Caco-2 (cell line): ENCODE measurements around the gene ASL. TPM values are rescaled to one million over a fixed set of nuclear protein-coding genes. Genes with fewer than 3 reads are reported as not detected.

Experiments
- BruUV-seq: library from RNA; stranded (reverse); fragments of 400-500 nt; replicated peaks from 2 replicates; lab custom pipeline; 2021; lab: Mats Ljungman, UMichigan
- CTCF ChIA-PET: fragments of 300-600 bp; sonication (Branson Sonifier 250); formaldehyde crosslinking; loops from one replicate; lab custom pipeline; 2022; ENCODE audit warnings: antibody characterized with exemption; lab: Charles Lee
- POLR2A ChIA-PET: fragments of 300-600 bp; sonication (Branson Sonifier 250); formaldehyde crosslinking; loops from one replicate; lab custom pipeline; 2022; ENCODE audit warnings: antibody characterized with exemption; lab: Charles Lee
- DNase-seq, 2 experiments: peaks; one replicate each; pipeline versions ENCODE4 v3.0.0 to v3.0.0-alpha.2; 2020 to 2022
- H3K27me3 ChIP-seq: replicated peaks from 2 replicates; pipeline ENCODE4 v1.6.0; 2011; ENCODE audit warnings: low read length; ENCODE audit not compliant: control insufficient read depth, insufficient read depth
- H3K36me3 ChIP-seq: 2 replicates; pipeline ENCODE4 v1.5.1; 2011; ENCODE audit warnings: low read length; ENCODE audit not compliant: control insufficient read depth, insufficient read depth
- H3K4me1 ChIP-seq: fragments of 250-450 bp; sonication (Bioruptor Pico); 2 replicates; pipeline ENCODE4 v1.5.1; 2020; ENCODE audit warnings: mild to moderate bottlenecking
- H3K4me3 ChIP-seq: 2 replicates; pipeline ENCODE4 v1.5.1; 2011; ENCODE audit warnings: low read depth, mild to moderate bottlenecking, control low read depth, low read length
- H3K9me3 ChIP-seq: fragments of 250-450 bp; sonication (Bioruptor Pico); 2 replicates; pipeline ENCODE4 v1.5.1; 2020; ENCODE audit warnings: mild to moderate bottlenecking, moderate library complexity
- H3K27ac Mint-ChIP-seq: one replicate; pipeline ENCODE4 v1.8.0; 2022; ENCODE audit warnings: mixed read lengths; ENCODE audit not compliant: unreplicated experiment
- H3K27me3 Mint-ChIP-seq: one replicate; pipeline ENCODE4 v1.8.0; 2022; ENCODE audit warnings: mixed read lengths; ENCODE audit not compliant: insufficient read depth, unreplicated experiment
- H3K36me3 Mint-ChIP-seq: one replicate; pipeline ENCODE4 v1.8.0; 2022; ENCODE audit warnings: mild to moderate bottlenecking, mixed read lengths; ENCODE audit not compliant: insufficient read depth, unreplicated experiment
- H3K4me1 Mint-ChIP-seq: one replicate; pipeline ENCODE4 v1.8.0; 2022; ENCODE audit warnings: low read depth, mixed read lengths; ENCODE audit not compliant: unreplicated experiment
- H3K4me3 Mint-ChIP-seq: one replicate; pipeline ENCODE4 v1.8.0; 2022; ENCODE audit warnings: mild to moderate bottlenecking, moderate library complexity, mixed read lengths; ENCODE audit not compliant: unreplicated experiment
- H3K9me3 Mint-ChIP-seq: one replicate; pipeline ENCODE4 v1.8.0; 2022; ENCODE audit warnings: mixed read lengths; ENCODE audit not compliant: unreplicated experiment
- intact Hi-C: fragments of 100-400 bp; cut with micrococcal nuclease; formaldehyde crosslinking; loops from one replicate; pipeline ENCODE4 v1.10.0; 2022; ENCODE audit not compliant: unreplicated experiment
- total RNA-seq: library from RNA; stranded (reverse); gene quantifications from 2 replicates; pipeline ENCODE4 v1.2.3, GENCODE V29; 2022
- TF ChIP-seq, protein P1 (sequence below), 2 experiments: fragments of 200-600 bp in 1 of 2; IDR thresholded peaks; 1 replicate in 1 of 2; 2 replicates in 1 of 2; pipeline versions ENCODE4 v1.5.1 to v1.8.0; 2011 to 2022; ENCODE audit warnings: antibody characterized with exemption in 1 of 2, control low read depth in 1 of 2, inconsistent platforms in 1 of 2, low read depth in 1 of 2, low read length in 1 of 2, mild to moderate bottlenecking in 1 of 2, moderate library complexity in 1 of 2; ENCODE audit not compliant: insufficient read depth in 1 of 2, severe bottlenecking in 1 of 2, unreplicated experiment in 1 of 2

The ASL gene
- total RNA-seq, 1 experiment from 2014 or later: 54.9 TPM

DNA sequence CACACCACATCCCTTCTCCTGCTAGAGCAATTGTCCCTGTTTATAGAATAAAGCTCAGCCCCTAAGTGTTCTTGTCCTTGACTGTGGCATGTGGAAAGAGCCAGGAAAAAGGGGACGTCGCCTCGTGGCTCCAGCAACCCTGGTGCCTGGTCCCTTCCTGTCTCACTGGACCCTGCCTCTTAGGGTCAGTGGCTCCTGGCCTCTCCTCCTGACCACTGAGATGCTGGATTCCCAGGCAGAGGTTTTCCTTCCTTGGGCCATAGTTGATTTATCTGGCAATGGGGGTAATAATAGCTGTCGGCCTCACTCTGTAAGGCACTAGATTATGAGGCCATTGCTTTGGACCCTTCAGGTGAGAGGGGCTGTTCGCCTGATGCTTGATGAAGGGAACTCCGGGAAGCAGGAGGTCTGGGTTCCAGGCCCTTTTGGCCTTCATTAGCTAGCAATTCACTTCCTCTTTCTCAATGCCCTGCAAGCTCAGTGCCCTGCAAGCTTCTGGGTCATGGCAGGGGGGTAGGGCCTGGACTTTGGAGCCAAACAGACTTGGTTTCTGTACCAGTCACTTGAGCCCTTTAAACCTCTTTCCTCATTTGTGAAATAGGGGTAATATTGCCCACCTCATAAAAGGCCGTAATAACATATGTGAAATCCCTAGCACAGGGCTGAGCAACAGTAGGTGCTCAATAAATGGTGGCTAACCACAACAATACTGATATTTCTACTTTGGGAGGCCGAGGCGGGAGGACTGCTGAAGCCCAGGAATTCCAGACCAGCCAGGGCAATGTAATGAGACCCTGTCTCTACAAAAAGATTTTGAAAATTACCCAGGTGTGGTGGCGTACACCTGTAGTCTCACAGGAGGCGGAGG is 1.1 kb downstream of the ASL start:
- ChIA-PET POLR2A (interaction anchor here (0.7 to 1.0 kb wide), 2 partner anchors 24 to 336 kb away, joined by 4 read pairs; no protein-coding TSS in a partner anchor), CTCF (interaction anchor here (0.5 to 2.2 kb wide), 3 partner anchors 11 to 46 kb away, joined by 5 to 11 read pairs (median 6); partner anchors contain the start of gene CRCP)
- Mint-ChIP-seq H3K36me3 (no peaks in the 10 kb centered on the region), H3K4me3 (peak overlapping the region; percentile 93), H3K9me3 (no peaks in the 10 kb centered on the region), H3K27me3 (no peaks in the 10 kb centered on the region), H3K27ac (peak overlapping the region; percentile 34), H3K4me1 (no peaks in the 10 kb centered on the region)
- peak overlapping the region; percentile 82 for H3K4me3 ChIP-seq
- TF ChIP-seq, protein P1, sequence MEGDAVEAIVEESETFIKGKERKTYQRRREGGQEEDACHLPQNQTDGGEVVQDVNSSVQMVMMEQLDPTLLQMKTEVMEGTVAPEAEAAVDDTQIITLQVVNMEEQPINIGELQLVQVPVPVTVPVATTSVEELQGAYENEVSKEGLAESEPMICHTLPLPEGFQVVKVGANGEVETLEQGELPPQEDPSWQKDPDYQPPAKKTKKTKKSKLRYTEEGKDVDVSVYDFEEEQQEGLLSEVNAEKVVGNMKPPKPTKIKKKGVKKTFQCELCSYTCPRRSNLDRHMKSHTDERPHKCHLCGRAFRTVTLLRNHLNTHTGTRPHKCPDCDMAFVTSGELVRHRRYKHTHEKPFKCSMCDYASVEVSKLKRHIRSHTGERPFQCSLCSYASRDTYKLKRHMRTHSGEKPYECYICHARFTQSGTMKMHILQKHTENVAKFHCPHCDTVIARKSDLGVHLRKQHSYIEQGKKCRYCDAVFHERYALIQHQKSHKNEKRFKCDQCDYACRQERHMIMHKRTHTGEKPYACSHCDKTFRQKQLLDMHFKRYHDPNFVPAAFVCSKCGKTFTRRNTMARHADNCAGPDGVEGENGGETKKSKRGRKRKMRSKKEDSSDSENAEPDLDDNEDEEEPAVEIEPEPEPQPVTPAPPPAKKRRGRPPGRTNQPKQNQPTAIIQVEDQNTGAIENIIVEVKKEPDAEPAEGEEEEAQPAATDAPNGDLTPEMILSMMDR (IDR thresholded peaks at IDR 0.05; ENCODE audit: insufficient read depth in 1 of 2, low read depth in 1 of 2, low read length in 1 of 2, severe bottlenecking in 1 of 2, unreplicated experiment in 1 of 2): no peak
- intact Hi-C loops: no loop called here
- no TSS peak for BruUV-seq
- H3K27me3 ChIP-seq: no peaks in the 10 kb centered on the region
- H3K9me3 ChIP-seq: no peaks in the 10 kb centered on the region
- peaks cover 1% of the 10 kb centered on the region; the same call in 1 of the 2 replicates for H3K36me3 ChIP-seq
- H3K4me1 ChIP-seq: peaks cover 9% of the 10 kb centered on the region
- DNase-seq: peak; percentile 58 to 60

GRCh38 chr7:66078067-66078466 is 2.4 kb downstream of the ASL start:
- no peaks in the 10 kb centered on the region for H3K9me3 Mint-ChIP-seq
- H3K27ac Mint-ChIP-seq: peak overlapping the region; percentile 32
- Histone ChIP-seq H3K9me3 (no peaks in the 10 kb centered on the region), H3K4me1 (peaks cover 9% of the 10 kb centered on the region), H3K27me3 (no peaks in the 10 kb centered on the region), H3K36me3 (peaks cover 1% of the 10 kb centered on the region; the same call in 1 of the 2 replicates), H3K4me3 (no peak overlapping the region)
- TF ChIP-seq, protein P1 (IDR thresholded peaks at IDR 0.05; ENCODE audit: insufficient read depth in 1 of 2, low read depth in 1 of 2, low read length in 1 of 2, severe bottlenecking in 1 of 2, unreplicated experiment in 1 of 2): no peak
- DNase-seq: no peak
- BruUV-seq: no TSS peak
- H3K36me3 Mint-ChIP-seq: peaks cover 11% of the 10 kb centered on the region
- H3K27me3 Mint-ChIP-seq: no peaks in the 10 kb centered on the region
- CTCF ChIA-PET: no interaction called here
- no peaks in the 10 kb centered on the region for H3K4me1 Mint-ChIP-seq
- peak overlapping the region; percentile 60 for H3K4me3 Mint-ChIP-seq
- POLR2A ChIA-PET: no interaction called here
- intact Hi-C loops: no loop called here

- no peak overlapping the region for H3K4me3 Mint-ChIP-seq
- Histone ChIP-seq H3K4me1 (peaks cover 2% of the 10 kb centered on the region), H3K9me3 (no peaks in the 10 kb centered on the region), H3K27me3 (no peaks in the 10 kb centered on the region), H3K4me3 (no peak overlapping the region), H3K36me3 (peaks cover 1% of the 10 kb centered on the region; the same call in 1 of the 2 replicates)
- ChIA-PET POLR2A (no interaction called here), CTCF (interaction anchor here (0.6 kb wide), 1 partner anchor 27 kb away, joined by 9 read pairs; no protein-coding TSS in a partner anchor)
- no peaks in the 10 kb centered on the region for H3K27me3 Mint-ChIP-seq
- no peaks in the 10 kb centered on the region for H3K4me1 Mint-ChIP-seq
- H3K36me3 Mint-ChIP-seq: peaks cover 27% of the 10 kb centered on the region
- no peaks in the 10 kb centered on the region for H3K9me3 Mint-ChIP-seq
- intact Hi-C loops: no loop called here
- BruUV-seq: no TSS peak
- TF ChIP-seq, protein P1 (IDR thresholded peaks at IDR 0.05; ENCODE audit: insufficient read depth in 1 of 2, low read depth in 1 of 2, low read length in 1 of 2, severe bottlenecking in 1 of 2, unreplicated experiment in 1 of 2): no peak
- no peak overlapping the region for H3K27ac Mint-ChIP-seq
- no peak for DNase-seq
These were observed 6.5 kb downstream of the ASL start for GRCh38 chr7:66082083-66082482.
